Measurements from ENCODE around the gene EMP2. TPM values are rescaled to one million over a fixed set of nuclear protein-coding genes. Genes with fewer than 3 reads are reported as not detected.

EMP2 gene
- total and polyA plus RNA-seq, 4 donors: 74.3 to 286 (median 117) TPM

DNA sequence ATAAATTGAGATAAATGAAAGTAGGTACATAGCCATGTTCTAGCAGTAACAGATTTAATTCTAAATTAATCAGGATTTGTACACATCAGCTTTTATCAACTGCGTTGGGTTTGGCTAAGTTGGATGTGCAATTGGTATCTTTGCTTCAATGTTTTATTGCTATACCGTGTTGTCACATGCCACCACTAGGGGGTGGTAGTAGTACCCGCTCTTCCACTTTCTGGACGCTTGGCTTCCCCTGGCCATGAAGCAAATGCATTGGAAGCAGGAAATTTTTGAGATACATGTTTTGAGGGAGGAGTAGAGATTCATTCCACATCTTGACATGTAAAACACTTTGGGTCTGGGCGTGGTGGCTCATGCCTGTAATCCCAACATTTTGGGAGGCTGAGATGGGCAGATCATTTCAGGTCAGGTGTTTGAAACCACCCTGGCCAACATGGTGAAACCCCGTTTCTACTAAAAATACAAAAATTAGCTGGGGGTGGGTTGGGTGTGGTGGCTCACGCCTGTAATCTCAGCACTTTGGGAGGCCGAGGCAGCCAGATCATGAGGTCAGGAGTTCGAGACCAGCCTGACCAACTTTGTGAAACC, 58.6 kb downstream of the EMP2 start:
- H3K9ac ChIP-seq (ENCODE audit: insufficient read depth in 1 of 2, low read length in 2 of 2): no peak overlapping the region
- peak overlapping the region in 1 of 2 donors; percentile 12 for H3K27ac ChIP-seq (ENCODE audit: low read depth in 1 of 2, low read length in 1 of 2)
- DNase-seq (peak; percentile 70 to 85 (median 78)), ATAC-seq (ENCODE audit: insufficient read depth, low FRiP score) (peak; percentile 61)
- WGBS, 2 donors: 43 to 56% methylated on average over 9 of the region's 9 CpGs
- no peaks in the 10 kb centered on the region for H3K27me3 ChIP-seq (ENCODE audit: control insufficient read depth in 3 of 3, insufficient read depth in 3 of 3, low read length in 2 of 3)
- no peaks in the 10 kb centered on the region for H3K9me3 ChIP-seq (ENCODE audit: control insufficient read depth in 4 of 4, insufficient read depth in 3 of 4, low read length in 3 of 4)
- peaks cover 0 to 11% (median 7%) of the 10 kb centered on the region in 4 donors for H3K36me3 ChIP-seq (ENCODE audit: control insufficient read depth in 4 of 4, insufficient read depth in 4 of 4, low read length in 4 of 4)
- TF ChIP-seq CTCF (IDR thresholded peaks at IDR 0.05; ENCODE audit: control extremely low read depth, extremely low read depth): peak; percentile 48
- H3K4me3 ChIP-seq: no peak overlapping the region
- H3K4me1 ChIP-seq (ENCODE audit: control insufficient read depth in 5 of 5, insufficient read depth in 5 of 5, low read length in 5 of 5): no peaks in the 10 kb centered on the region

GRCh38 chr16:10520869-10521578, 59.4 kb downstream of the EMP2 start:
- WGBS, 2 donors: 81 to 86% methylated on average over 7 of the region's 7 CpGs
- no peak for TF ChIP-seq CTCF (IDR thresholded peaks at IDR 0.05; ENCODE audit: control extremely low read depth, extremely low read depth)
- H3K27ac ChIP-seq (ENCODE audit: low read depth in 1 of 2, low read length in 1 of 2): peak overlapping the region in 1 of 2 donors; percentile 31
- no peaks in the 10 kb centered on the region for H3K4me1 ChIP-seq (ENCODE audit: control insufficient read depth in 5 of 5, insufficient read depth in 5 of 5, low read length in 5 of 5)
- H3K9ac ChIP-seq (ENCODE audit: insufficient read depth in 1 of 2, low read length in 2 of 2): no peak overlapping the region
- ATAC-seq (ENCODE audit: insufficient read depth, low FRiP score) (no peak), DNase-seq (no peak)
- no peaks in the 10 kb centered on the region for H3K9me3 ChIP-seq (ENCODE audit: control insufficient read depth in 4 of 4, insufficient read depth in 3 of 4, low read length in 3 of 4)
- peaks cover 0 to 9% (median 7%) of the 10 kb centered on the region in 4 donors for H3K36me3 ChIP-seq (ENCODE audit: control insufficient read depth in 4 of 4, insufficient read depth in 4 of 4, low read length in 4 of 4)
- no peak overlapping the region for H3K4me3 ChIP-seq
- H3K27me3 ChIP-seq (ENCODE audit: control insufficient read depth in 3 of 3, insufficient read depth in 3 of 3, low read length in 2 of 3): no peaks in the 10 kb centered on the region

GRCh38 chr16:10519929-10520868, 60.2 kb downstream of the EMP2 start:
- no peaks in the 10 kb centered on the region for H3K9me3 ChIP-seq (ENCODE audit: control insufficient read depth in 4 of 4, insufficient read depth in 3 of 4, low read length in 3 of 4)
- H3K9ac ChIP-seq (ENCODE audit: insufficient read depth in 1 of 2, low read length in 2 of 2): no peak overlapping the region
- no peak overlapping the region for H3K4me3 ChIP-seq
- H3K27me3 ChIP-seq (ENCODE audit: control insufficient read depth in 3 of 3, insufficient read depth in 3 of 3, low read length in 2 of 3): no peaks in the 10 kb centered on the region
- H3K27ac ChIP-seq (ENCODE audit: low read depth in 1 of 2, low read length in 1 of 2): peak overlapping the region in 1 of 2 donors; percentile 67
- H3K4me1 ChIP-seq (ENCODE audit: control insufficient read depth in 5 of 5, insufficient read depth in 5 of 5, low read length in 5 of 5): no peaks in the 10 kb centered on the region
- WGBS, 2 donors: 75 to 78% methylated on average over 10 of the region's 10 CpGs
- peaks cover 0 to 5% (median 3%) of the 10 kb centered on the region in 4 donors for H3K36me3 ChIP-seq (ENCODE audit: control insufficient read depth in 4 of 4, insufficient read depth in 4 of 4, low read length in 4 of 4)
- ATAC-seq (ENCODE audit: insufficient read depth, low FRiP score) (peak; percentile 36), DNase-seq (no peak)
- no peak for TF ChIP-seq CTCF (IDR thresholded peaks at IDR 0.05; ENCODE audit: control extremely low read depth, extremely low read depth)
